HEK293 (cell line): ENCODE results near the gene DNAAF5.
A peak's percentile ranks its signal among the peaks of the same experiment; 100 is the strongest.

Source experiments
- CTCF ChIA-PET: fragments of 350-600 bp; formaldehyde crosslinking; extraction: SDS; loops from one replicate; lab custom pipeline; 2021; ENCODE audit warnings: antibody characterized with exemption; lab: Yijun Ruan, JAX
- POLR2A ChIA-PET: fragments of 300-600 bp; formaldehyde crosslinking; extraction: SDS; loops from one replicate; lab custom pipeline; 2020; ENCODE audit warnings: antibody characterized with exemption, inconsistent platforms; lab: Yijun Ruan, JAX
- H3K27ac ChIP-seq: fragments of 200-500 bp; sonication (Bioruptor generic); 2 replicates; pipeline ENCODE4 v1.5.1; 2014; ENCODE audit warnings: low read depth, low read length, control low read depth, inconsistent platforms; ENCODE audit errors: extremely low read depth
- H3K36me3 ChIP-seq, 2 experiments: fragments of 200-500 bp in 1 of 2; sonication (Bioruptor generic) in 1 of 2; 1 replicate in 1 of 2; 2 replicates in 1 of 2; pipeline ENCODE4 v1.5.1; 2014 to 2017; ENCODE audit warnings: inconsistent platforms in 2 of 2, low read length in 2 of 2; ENCODE audit not compliant: control insufficient read depth in 2 of 2, insufficient read depth in 1 of 2
- H3K4me1 ChIP-seq: fragments of 200-500 bp; sonication (Bioruptor generic); 2 replicates; pipeline ENCODE4 v1.5.1; 2014; ENCODE audit warnings: mild to moderate bottlenecking, low read length, inconsistent platforms; ENCODE audit not compliant: control insufficient read depth, insufficient read depth
- H3K4me3 ChIP-seq: 2 replicates; pipeline ENCODE4 v1.5.1; 2011; ENCODE audit warnings: low read depth, mild to moderate bottlenecking, control low read depth, low read length, moderate library complexity
- H3K9me3 ChIP-seq: fragments of 200-500 bp; sonication (Bioruptor generic); 2 replicates; pipeline ENCODE4 v1.5.1; 2014; ENCODE audit warnings: low read depth, low read length, inconsistent platforms; ENCODE audit not compliant: control insufficient read depth, insufficient read depth
- GLI4 ChIP-seq: fragments of 450-650 bp; formaldehyde crosslinking; IDR thresholded peaks from 2 replicates; pipeline ENCODE4 v1.5.1; 2016; ENCODE audit warnings: missing biosample characterization, missing genetic modification characterization
- GLIS2 ChIP-seq: fragments of 450-650 bp; formaldehyde crosslinking; IDR thresholded peaks from 2 replicates; pipeline ENCODE4 v1.5.1; 2016; ENCODE audit warnings: missing biosample characterization, missing genetic modification characterization
- HOXC10 ChIP-seq: sonication (generic); formaldehyde crosslinking; IDR thresholded peaks from 2 replicates; pipeline ENCODE4 v1.8.1; 2023; ENCODE audit warnings: mild to moderate bottlenecking, missing genetic modification reagents
- KLF1 ChIP-seq: fragments of 450-650 bp; formaldehyde crosslinking; IDR thresholded peaks from 2 replicates; pipeline ENCODE4 v1.5.1; 2016; ENCODE audit warnings: missing biosample characterization, missing genetic modification characterization
- KLF10 ChIP-seq: fragments of 450-650 bp; IDR thresholded peaks from 2 replicates; pipeline ENCODE4 v1.5.1; 2018; ENCODE audit warnings: missing biosample characterization, mild to moderate bottlenecking, missing genetic modification characterization
- MYNN ChIP-seq: fragments of 450-650 bp; formaldehyde crosslinking; IDR thresholded peaks from 2 replicates; pipeline ENCODE4 v1.5.1; 2016; ENCODE audit warnings: missing biosample characterization, missing genetic modification characterization, borderline replicate concordance
- SP2 ChIP-seq: fragments of 450-650 bp; formaldehyde crosslinking; IDR thresholded peaks from 2 replicates; pipeline ENCODE4 v1.5.1; 2016; ENCODE audit warnings: missing biosample characterization, missing genetic modification characterization
- SP7 ChIP-seq: fragments of 450-650 bp; formaldehyde crosslinking; IDR thresholded peaks from 2 replicates; pipeline ENCODE4 v1.5.1; 2016; ENCODE audit warnings: missing biosample characterization, missing genetic modification characterization
- TCF7L2 ChIP-seq: IDR thresholded peaks from 2 replicates; pipeline ENCODE4 v1.6.1; 2011; ENCODE audit warnings: low read depth, mild to moderate bottlenecking, inconsistent platforms, low read length, moderate library complexity, borderline replicate concordance
- TRIM28 ChIP-seq: IDR thresholded peaks from 2 replicates; pipeline ENCODE4 v1.6.1; 2011; ENCODE audit warnings: low read length, control low read depth, borderline replicate concordance
- ZBTB21 ChIP-seq: fragments of 450-650 bp; formaldehyde crosslinking; IDR thresholded peaks from 2 replicates; pipeline ENCODE4 v1.5.1; 2017; ENCODE audit warnings: missing biosample characterization, missing genetic modification characterization
- ZBTB7A ChIP-seq: fragments of 450-650 bp; formaldehyde crosslinking; IDR thresholded peaks from 2 replicates; pipeline ENCODE4 v1.5.1; 2016; ENCODE audit warnings: low read depth, missing biosample characterization, missing genetic modification characterization
- ZNF175 ChIP-seq: fragments of 450-650 bp; formaldehyde crosslinking; IDR thresholded peaks from 2 replicates; pipeline ENCODE4 v1.5.1; 2016; ENCODE audit warnings: missing biosample characterization, missing genetic modification characterization
- ZNF221 ChIP-seq: fragments of 450-650 bp; formaldehyde crosslinking; IDR thresholded peaks from 2 replicates; pipeline ENCODE4 v1.5.1; 2017; ENCODE audit warnings: missing biosample characterization, missing genetic modification characterization, borderline replicate concordance
- ZNF341 ChIP-seq: fragments of 450-650 bp; formaldehyde crosslinking; IDR thresholded peaks from 2 replicates; pipeline ENCODE4; 2016; ENCODE audit warnings: low read depth, missing biosample characterization, missing genetic modification characterization
- ZNF404 ChIP-seq: fragments of 450-650 bp; formaldehyde crosslinking; IDR thresholded peaks from 2 replicates; pipeline ENCODE4 v1.5.1; 2017; ENCODE audit warnings: missing biosample characterization, missing genetic modification characterization
- ZNF423 ChIP-seq: fragments of 450-650 bp; formaldehyde crosslinking; IDR thresholded peaks from 2 replicates; pipeline ENCODE4 v1.5.1; 2016; ENCODE audit warnings: missing biosample characterization, missing genetic modification characterization
- ZNF501 ChIP-seq: fragments of 450-650 bp; formaldehyde crosslinking; IDR thresholded peaks from 2 replicates; pipeline ENCODE4 v1.5.1; 2016; ENCODE audit warnings: missing biosample characterization, missing genetic modification characterization
- ZNF514 ChIP-seq: fragments of 450-650 bp; formaldehyde crosslinking; IDR thresholded peaks from 2 replicates; pipeline ENCODE4 v1.5.1; 2016; ENCODE audit warnings: missing biosample characterization, missing genetic modification characterization
- ZNF623 ChIP-seq: fragments of 450-650 bp; formaldehyde crosslinking; IDR thresholded peaks from 2 replicates; pipeline ENCODE4 v1.5.1; 2016; ENCODE audit warnings: missing biosample characterization, missing genetic modification characterization
- ZNF624 ChIP-seq: fragments of 450-650 bp; formaldehyde crosslinking; IDR thresholded peaks from 2 replicates; pipeline ENCODE4 v1.5.1; 2017; ENCODE audit warnings: missing biosample characterization, missing genetic modification characterization
- ZNF837 ChIP-seq: fragments of 450-650 bp; formaldehyde crosslinking; IDR thresholded peaks from 2 replicates; pipeline ENCODE4 v1.5.1; 2016; ENCODE audit warnings: missing biosample characterization, missing genetic modification characterization
- ZNF843 ChIP-seq: fragments of 450-650 bp; formaldehyde crosslinking; IDR thresholded peaks from 2 replicates; pipeline ENCODE4 v1.5.1; 2016; ENCODE audit warnings: missing biosample characterization, missing genetic modification characterization
- ZXDB ChIP-seq: fragments of 450-650 bp; formaldehyde crosslinking; IDR thresholded peaks from 2 replicates; pipeline ENCODE4 v1.5.1; 2016; ENCODE audit warnings: missing biosample characterization, missing genetic modification characterization
- TF ChIP-seq, protein P1 (sequence below): fragments of 450-650 bp; formaldehyde crosslinking; IDR thresholded peaks from 2 replicates; pipeline ENCODE4 v1.5.1; 2017; ENCODE audit warnings: missing biosample characterization, mild to moderate bottlenecking, missing genetic modification characterization, moderate library complexity
- TF ChIP-seq, protein P2 (sequence below): fragments of 450-650 bp; formaldehyde crosslinking; IDR thresholded peaks from 2 replicates; pipeline ENCODE4 v1.5.1; 2017; ENCODE audit warnings: missing biosample characterization, missing genetic modification characterization
- TF ChIP-seq, protein P3 (sequence below): fragments of 450-650 bp; formaldehyde crosslinking; IDR thresholded peaks from 2 replicates; pipeline ENCODE4 v1.5.1; 2017; ENCODE audit warnings: missing biosample characterization, missing genetic modification characterization
- TF ChIP-seq, protein P4 (sequence below): fragments of 450-650 bp; formaldehyde crosslinking; IDR thresholded peaks from 2 replicates; pipeline ENCODE4 v1.5.1; 2017; ENCODE audit warnings: missing biosample characterization, missing genetic modification characterization
- TF ChIP-seq, protein P5 (sequence below): fragments of 450-650 bp; formaldehyde crosslinking; IDR thresholded peaks from 2 replicates; pipeline ENCODE4 v1.5.1; 2016; ENCODE audit warnings: missing biosample characterization, missing genetic modification characterization
- TF ChIP-seq, protein P6 (sequence below): fragments of 450-650 bp; formaldehyde crosslinking; IDR thresholded peaks from 2 replicates; pipeline ENCODE4 v1.5.1; 2016; ENCODE audit warnings: missing biosample characterization, missing genetic modification characterization

DNAAF5 gene

DNA sequence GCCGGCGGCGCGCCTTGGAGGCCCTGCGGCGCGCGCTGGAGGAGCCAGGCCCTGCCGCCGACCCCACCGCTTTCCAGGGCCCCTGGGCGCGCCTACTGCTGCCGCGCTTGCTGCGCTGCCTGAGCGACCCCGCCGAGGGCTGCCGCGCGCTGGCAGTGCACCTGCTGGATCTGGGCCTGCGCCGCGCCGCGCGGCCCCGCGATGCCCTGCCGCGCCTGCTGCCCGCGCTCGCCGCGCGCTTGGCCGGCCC is 280 bp downstream of the DNAAF5 start (continued):
- TF ChIP-seq ZNF423, result no peak
- no peak for TF ChIP-seq ZNF221 (tag by site-specific recombination)
- no peak for TF ChIP-seq ZNF341 (tag by site-specific recombination)
- TF ChIP-seq ZNF501 (tag by site-specific recombination), result no peak

DNA sequence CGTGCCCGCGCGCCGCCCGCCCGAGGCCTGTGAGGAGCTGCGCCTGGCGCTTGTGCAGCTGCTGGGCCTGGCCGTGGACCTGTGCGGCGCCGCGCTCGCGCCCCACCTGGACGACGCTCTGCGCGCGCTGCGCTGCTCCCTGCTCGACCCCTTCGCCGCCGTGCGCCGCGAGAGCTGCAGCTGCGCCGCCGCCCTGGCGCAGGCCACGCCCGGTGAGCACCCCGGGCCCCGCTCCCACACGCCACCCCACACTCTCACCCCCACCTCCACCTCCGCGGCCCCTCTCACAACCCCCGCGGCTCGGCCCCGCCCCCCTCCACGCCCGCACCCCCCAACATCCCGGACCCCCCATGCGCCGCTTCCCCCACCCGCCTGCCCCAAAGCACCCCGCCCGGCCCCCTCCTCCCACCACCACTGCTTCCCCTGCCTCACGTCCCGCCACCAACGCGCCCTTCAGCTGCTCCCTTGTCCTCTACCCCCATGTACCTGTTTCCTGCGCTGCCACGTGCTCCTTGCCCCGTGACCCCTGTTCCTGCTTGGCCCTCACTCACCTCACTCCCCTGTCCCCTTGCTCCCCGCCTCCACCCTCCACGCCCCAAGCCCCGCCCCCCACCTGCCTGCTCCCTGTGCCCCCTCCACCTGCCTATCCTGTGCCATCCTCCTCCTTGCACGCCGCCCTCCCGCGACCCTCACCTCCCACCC is 756 bp downstream of the DNAAF5 start, which contains the start of gene PRKAR1B:
TSS of gene PRKAR1B (minus strand) at position 178 of the 702 bp plus-strand sequence. CDS start 15,776 bp downstream, outside the sequence.
- CTCF ChIA-PET, result no interaction called here
- POLR2A ChIA-PET, result interaction anchor here (0.7 kb wide), 1 partner anchor 161 kb away, joined by 3 read pairs; no protein-coding TSS in a partner anchor
- TF ChIP-seq ZNF623 (tag by site-specific recombination), result no peak
- TF ChIP-seq HOXC10, result no peak
- TF ChIP-seq TRIM28, result no peak
- TF ChIP-seq ZBTB21 (tag by site-specific recombination), result no peak
- TF ChIP-seq, protein P1, sequence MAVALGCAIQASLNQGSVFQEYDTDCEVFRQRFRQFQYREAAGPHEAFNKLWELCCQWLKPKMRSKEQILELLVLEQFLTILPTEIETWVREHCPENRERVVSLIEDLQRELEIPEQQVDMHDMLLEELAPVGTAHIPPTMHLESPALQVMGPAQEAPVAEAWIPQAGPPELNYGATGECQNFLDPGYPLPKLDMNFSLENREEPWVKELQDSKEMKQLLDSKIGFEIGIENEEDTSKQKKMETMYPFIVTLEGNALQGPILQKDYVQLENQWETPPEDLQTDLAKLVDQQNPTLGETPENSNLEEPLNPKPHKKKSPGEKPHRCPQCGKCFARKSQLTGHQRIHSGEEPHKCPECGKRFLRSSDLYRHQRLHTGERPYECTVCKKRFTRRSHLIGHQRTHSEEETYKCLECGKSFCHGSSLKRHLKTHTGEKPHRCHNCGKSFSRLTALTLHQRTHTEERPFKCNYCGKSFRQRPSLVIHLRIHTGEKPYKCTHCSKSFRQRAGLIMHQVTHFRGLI (tag by site-specific recombination), result no peak
- TF ChIP-seq, protein P2, sequence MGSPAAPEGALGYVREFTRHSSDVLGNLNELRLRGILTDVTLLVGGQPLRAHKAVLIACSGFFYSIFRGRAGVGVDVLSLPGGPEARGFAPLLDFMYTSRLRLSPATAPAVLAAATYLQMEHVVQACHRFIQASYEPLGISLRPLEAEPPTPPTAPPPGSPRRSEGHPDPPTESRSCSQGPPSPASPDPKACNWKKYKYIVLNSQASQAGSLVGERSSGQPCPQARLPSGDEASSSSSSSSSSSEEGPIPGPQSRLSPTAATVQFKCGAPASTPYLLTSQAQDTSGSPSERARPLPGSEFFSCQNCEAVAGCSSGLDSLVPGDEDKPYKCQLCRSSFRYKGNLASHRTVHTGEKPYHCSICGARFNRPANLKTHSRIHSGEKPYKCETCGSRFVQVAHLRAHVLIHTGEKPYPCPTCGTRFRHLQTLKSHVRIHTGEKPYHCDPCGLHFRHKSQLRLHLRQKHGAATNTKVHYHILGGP (tag by site-specific recombination), result no peak
- no peak for TF ChIP-seq ZNF624 (tag by site-specific recombination)
- TF ChIP-seq, protein P3, sequence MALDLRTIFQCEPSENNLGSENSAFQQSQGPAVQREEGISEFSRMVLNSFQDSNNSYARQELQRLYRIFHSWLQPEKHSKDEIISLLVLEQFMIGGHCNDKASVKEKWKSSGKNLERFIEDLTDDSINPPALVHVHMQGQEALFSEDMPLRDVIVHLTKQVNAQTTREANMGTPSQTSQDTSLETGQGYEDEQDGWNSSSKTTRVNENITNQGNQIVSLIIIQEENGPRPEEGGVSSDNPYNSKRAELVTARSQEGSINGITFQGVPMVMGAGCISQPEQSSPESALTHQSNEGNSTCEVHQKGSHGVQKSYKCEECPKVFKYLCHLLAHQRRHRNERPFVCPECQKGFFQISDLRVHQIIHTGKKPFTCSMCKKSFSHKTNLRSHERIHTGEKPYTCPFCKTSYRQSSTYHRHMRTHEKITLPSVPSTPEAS, result no peak
- TF ChIP-seq KLF1 (tag by site-specific recombination), result 0 out of 2 replicates have a peak, but pooled peaks have one; percentile 35
- no peak for TF ChIP-seq ZNF404 (tag by site-specific recombination)
- TF ChIP-seq SP7, result no peak
- TF ChIP-seq ZNF843 (tag by site-specific recombination), result no peak
- no peak for TF ChIP-seq TCF7L2
- TF ChIP-seq SP2 (tag by site-specific recombination), result 0 out of 2 replicates have a peak, but pooled peaks have one; percentile 24
- TF ChIP-seq ZNF514 (tag by site-specific recombination), result no peak
- TF ChIP-seq, protein P4, sequence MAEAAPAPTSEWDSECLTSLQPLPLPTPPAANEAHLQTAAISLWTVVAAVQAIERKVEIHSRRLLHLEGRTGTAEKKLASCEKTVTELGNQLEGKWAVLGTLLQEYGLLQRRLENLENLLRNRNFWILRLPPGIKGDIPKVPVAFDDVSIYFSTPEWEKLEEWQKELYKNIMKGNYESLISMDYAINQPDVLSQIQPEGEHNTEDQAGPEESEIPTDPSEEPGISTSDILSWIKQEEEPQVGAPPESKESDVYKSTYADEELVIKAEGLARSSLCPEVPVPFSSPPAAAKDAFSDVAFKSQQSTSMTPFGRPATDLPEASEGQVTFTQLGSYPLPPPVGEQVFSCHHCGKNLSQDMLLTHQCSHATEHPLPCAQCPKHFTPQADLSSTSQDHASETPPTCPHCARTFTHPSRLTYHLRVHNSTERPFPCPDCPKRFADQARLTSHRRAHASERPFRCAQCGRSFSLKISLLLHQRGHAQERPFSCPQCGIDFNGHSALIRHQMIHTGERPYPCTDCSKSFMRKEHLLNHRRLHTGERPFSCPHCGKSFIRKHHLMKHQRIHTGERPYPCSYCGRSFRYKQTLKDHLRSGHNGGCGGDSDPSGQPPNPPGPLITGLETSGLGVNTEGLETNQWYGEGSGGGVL, result peak; percentile 82
- no peak for TF ChIP-seq KLF10 (tag by site-specific recombination)
- TF ChIP-seq ZBTB7A (tag by site-specific recombination), result no peak
- TF ChIP-seq, protein P5, sequence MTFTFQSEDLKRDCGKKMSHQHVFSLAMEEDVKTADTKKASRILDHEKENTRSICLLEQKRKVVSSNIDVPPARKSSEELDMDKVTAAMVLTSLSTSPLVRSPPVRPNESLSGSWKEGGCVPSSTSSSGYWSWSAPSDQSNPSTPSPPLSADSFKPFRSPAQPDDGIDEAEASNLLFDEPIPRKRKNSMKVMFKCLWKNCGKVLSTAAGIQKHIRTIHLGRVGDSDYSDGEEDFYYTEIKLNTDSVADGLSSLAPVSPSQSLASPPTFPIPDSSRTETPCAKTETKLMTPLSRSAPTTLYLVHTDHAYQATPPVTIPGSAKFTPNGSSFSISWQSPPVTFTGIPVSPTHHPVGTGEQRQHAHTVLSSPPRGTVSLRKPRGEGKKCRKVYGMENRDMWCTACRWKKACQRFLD (tag by site-specific recombination), result no peak
- no peak for TF ChIP-seq MYNN (tag by site-specific recombination)
- TF ChIP-seq ZNF837 (tag by site-specific recombination), result no peak
- TF ChIP-seq GLIS2 (tag by site-specific recombination), result 0 out of 2 replicates have a peak, but pooled peaks have one; percentile 16
- TF ChIP-seq GLI4 (tag by site-specific recombination), result no peak
- TF ChIP-seq, protein P6, sequence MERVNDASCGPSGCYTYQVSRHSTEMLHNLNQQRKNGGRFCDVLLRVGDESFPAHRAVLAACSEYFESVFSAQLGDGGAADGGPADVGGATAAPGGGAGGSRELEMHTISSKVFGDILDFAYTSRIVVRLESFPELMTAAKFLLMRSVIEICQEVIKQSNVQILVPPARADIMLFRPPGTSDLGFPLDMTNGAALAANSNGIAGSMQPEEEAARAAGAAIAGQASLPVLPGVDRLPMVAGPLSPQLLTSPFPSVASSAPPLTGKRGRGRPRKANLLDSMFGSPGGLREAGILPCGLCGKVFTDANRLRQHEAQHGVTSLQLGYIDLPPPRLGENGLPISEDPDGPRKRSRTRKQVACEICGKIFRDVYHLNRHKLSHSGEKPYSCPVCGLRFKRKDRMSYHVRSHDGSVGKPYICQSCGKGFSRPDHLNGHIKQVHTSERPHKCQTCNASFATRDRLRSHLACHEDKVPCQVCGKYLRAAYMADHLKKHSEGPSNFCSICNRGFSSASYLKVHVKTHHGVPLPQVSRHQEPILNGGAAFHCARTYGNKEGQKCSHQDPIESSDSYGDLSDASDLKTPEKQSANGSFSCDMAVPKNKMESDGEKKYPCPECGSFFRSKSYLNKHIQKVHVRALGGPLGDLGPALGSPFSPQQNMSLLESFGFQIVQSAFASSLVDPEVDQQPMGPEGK (tag by site-specific recombination), result 0 out of 2 replicates have a peak, but pooled peaks have one; percentile 46
- TF ChIP-seq ZNF175, result no peak
- TF ChIP-seq ZXDB, result no peak

More for the DNA sequence above, 756 bp downstream of the DNAAF5 start, which contains the start of gene PRKAR1B:
- peak within 1 kb of the TSS; percentile 62 for H3K4me3 ChIP-seq
- H3K9me3 ChIP-seq, result no peaks in the 10 kb centered on the region
- peak within 1 kb of the TSS; percentile 88; the same call in 1 of the 2 replicates for H3K27ac ChIP-seq
- peaks cover 0 to 36% of the 10 kb centered on the region in 2 experiments; a peak in 1 of 3 replicates for H3K36me3 ChIP-seq
- H3K4me1 ChIP-seq, result no peaks in the 10 kb centered on the region
